Prostate gland (tissue), 2 donors: ENCODE data around the gene ADO.

Experiments
- CTCF ChIP-seq, 4 experiments: fragments of 200-600 bp in 2 of 4; fragments of 450-650 bp in 2 of 4; sonication (generic) in 2 of 4; IDR thresholded peaks; 1 replicate in 3 of 4; 2 replicates in 1 of 4; pipeline ENCODE4 v1.5.1; 2016 to 2019; ENCODE audit warnings: antibody characterized with exemption in 4 of 4, mild to moderate bottlenecking in 2 of 4, moderate library complexity in 2 of 4
- POLR2A ChIP-seq: fragments of 450-650 bp; IDR thresholded peaks from one replicate; pipeline ENCODE4 v1.6.1; 2016; ENCODE audit warnings: antibody characterized with exemption, mild to moderate bottlenecking
- POLR2AphosphoS5 ChIP-seq: sonication (generic); formaldehyde crosslinking; IDR thresholded peaks from one replicate; pipeline ENCODE4 v1.6.1; 2017; ENCODE audit warnings: antibody characterized with exemption

GRCh38 chr10:62853710-62854109 lies 49.2 kb downstream of the ADO start:
- no peak for TF ChIP-seq CTCF (IDR thresholded peaks at IDR 0.05)
- TF ChIP-seq POLR2AphosphoS5: no peak
- TF ChIP-seq POLR2A: no peak
